MM.1S (cell line): ENCODE measurements around the gene EBF3.

ENCODE experiments used
- DNase-seq: peaks from one replicate; pipeline ENCODE4 v3.0.0-alpha.2; 2015
- H2AFZ ChIP-seq: fragments of 300-600 bp; sonication (generic); 2 replicates; pipeline ENCODE4 v1.6.0; 2016; ENCODE audit warnings: antibody characterized with exemption, low read length
- H3F3A ChIP-seq: fragments of 300-600 bp; sonication (generic); 2 replicates; pipeline ENCODE4 v1.6.1; 2016; ENCODE audit warnings: mild to moderate bottlenecking, antibody characterized with exemption, low read length, moderate library complexity, mixed read lengths; ENCODE audit not compliant: insufficient read depth
- H3K27ac ChIP-seq: fragments of 300-600 bp; sonication (generic); 2 replicates; pipeline ENCODE4 v1.5.1; 2016; ENCODE audit warnings: mild to moderate bottlenecking, low read length
- H3K27me3 ChIP-seq: fragments of 300-600 bp; sonication (generic); replicated peaks from 2 replicates; pipeline ENCODE4 v1.6.0; 2016; ENCODE audit warnings: low read length; ENCODE audit not compliant: insufficient read depth
- H3K36me3 ChIP-seq: fragments of 300-600 bp; sonication (generic); replicated peaks from 2 replicates; pipeline ENCODE4 v1.6.1; 2016; ENCODE audit warnings: mild to moderate bottlenecking, low read length, mixed read lengths; ENCODE audit not compliant: insufficient read depth
- H3K4me1 ChIP-seq: fragments of 300-600 bp; sonication (generic); 2 replicates; pipeline ENCODE4 v1.6.1; 2016; ENCODE audit warnings: low read length, mixed read lengths
- H3K4me2 ChIP-seq: fragments of 300-600 bp; sonication (generic); 2 replicates; pipeline ENCODE4 v1.6.0; 2016; ENCODE audit warnings: low read depth, low read length
- H3K4me3 ChIP-seq: fragments of 300-600 bp; sonication (generic); 2 replicates; pipeline ENCODE4 v1.5.1; 2016; ENCODE audit warnings: low read length, mixed read lengths
- H3K79me2 ChIP-seq: fragments of 300-600 bp; sonication (generic); 2 replicates; pipeline ENCODE4 v1.6.1; 2016; ENCODE audit warnings: mixed run types, low read length, mixed read lengths
- H3K9ac ChIP-seq: fragments of 300-600 bp; sonication (generic); 2 replicates; pipeline ENCODE4 v1.6.1; 2016; ENCODE audit warnings: low read length, mixed read lengths
- H3K9me2 ChIP-seq: fragments of 300-600 bp; sonication (generic); replicated peaks from 2 replicates; pipeline ENCODE4 v1.6.1; 2016; ENCODE audit warnings: mild to moderate bottlenecking, low read length, mixed read lengths; ENCODE audit not compliant: insufficient read depth
- H3K9me3 ChIP-seq: fragments of 300-600 bp; sonication (generic); replicated peaks from 2 replicates; pipeline ENCODE4 v1.6.1; 2016; ENCODE audit warnings: mild to moderate bottlenecking, low read length, mixed read lengths; ENCODE audit not compliant: insufficient read depth
- H4K20me1 ChIP-seq: fragments of 300-600 bp; sonication (generic); 2 replicates; pipeline ENCODE4 v1.6.1; 2016; ENCODE audit warnings: mild to moderate bottlenecking, low read length, moderate library complexity, mixed read lengths; ENCODE audit not compliant: insufficient read depth
- EZH2 ChIP-seq: fragments of 300-600 bp; sonication (generic); optimal IDR thresholded peaks from 2 replicates; pipeline ENCODE3; 2017; ENCODE audit warnings: low read depth, mild to moderate bottlenecking, antibody characterized with exemption, low read length, mixed read lengths
- EZH2phosphoT487 ChIP-seq: fragments of 300-600 bp; sonication (generic); IDR thresholded peaks from 2 replicates; pipeline ENCODE4 v1.6.1; 2018; ENCODE audit warnings: antibody characterized with exemption, low read length
- TF ChIP-seq, protein P1 (sequence below): fragments of 300-600 bp; sonication (generic); IDR thresholded peaks from 2 replicates; pipeline ENCODE4 v1.5.1; 2016; ENCODE audit warnings: antibody characterized with exemption, low read length, mixed read lengths

Gene EBF3

GRCh38 chr10:129964611-129965424 is 744 bp upstream of the EBF3 start:
- TF ChIP-seq, protein P1, sequence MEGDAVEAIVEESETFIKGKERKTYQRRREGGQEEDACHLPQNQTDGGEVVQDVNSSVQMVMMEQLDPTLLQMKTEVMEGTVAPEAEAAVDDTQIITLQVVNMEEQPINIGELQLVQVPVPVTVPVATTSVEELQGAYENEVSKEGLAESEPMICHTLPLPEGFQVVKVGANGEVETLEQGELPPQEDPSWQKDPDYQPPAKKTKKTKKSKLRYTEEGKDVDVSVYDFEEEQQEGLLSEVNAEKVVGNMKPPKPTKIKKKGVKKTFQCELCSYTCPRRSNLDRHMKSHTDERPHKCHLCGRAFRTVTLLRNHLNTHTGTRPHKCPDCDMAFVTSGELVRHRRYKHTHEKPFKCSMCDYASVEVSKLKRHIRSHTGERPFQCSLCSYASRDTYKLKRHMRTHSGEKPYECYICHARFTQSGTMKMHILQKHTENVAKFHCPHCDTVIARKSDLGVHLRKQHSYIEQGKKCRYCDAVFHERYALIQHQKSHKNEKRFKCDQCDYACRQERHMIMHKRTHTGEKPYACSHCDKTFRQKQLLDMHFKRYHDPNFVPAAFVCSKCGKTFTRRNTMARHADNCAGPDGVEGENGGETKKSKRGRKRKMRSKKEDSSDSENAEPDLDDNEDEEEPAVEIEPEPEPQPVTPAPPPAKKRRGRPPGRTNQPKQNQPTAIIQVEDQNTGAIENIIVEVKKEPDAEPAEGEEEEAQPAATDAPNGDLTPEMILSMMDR: no peak
- TF ChIP-seq EZH2phosphoT487 (no peak), EZH2 (no peak)
- no peaks in the 10 kb centered on the region for H3K9me2 ChIP-seq
- H3K36me3 ChIP-seq: no peaks in the 10 kb centered on the region
- no peak for DNase-seq
- no peak overlapping the region for H3K9ac ChIP-seq
- H3K4me1 ChIP-seq: no peaks in the 10 kb centered on the region
- H3K9me3 ChIP-seq: no peaks in the 10 kb centered on the region
- H3K27ac ChIP-seq: no peak overlapping the region
- H3K79me2 ChIP-seq: no peaks in the 10 kb centered on the region
- H3K4me3 ChIP-seq: no peak overlapping the region
- H3K27me3 ChIP-seq: no peaks in the 10 kb centered on the region
- H3K4me2 ChIP-seq: no peak overlapping the region
- no peaks in the 10 kb centered on the region for H3F3A ChIP-seq
- H4K20me1 ChIP-seq: no peaks in the 10 kb centered on the region
- no peak overlapping the region for H2AFZ ChIP-seq

GRCh38 chr10:129962872-129963640 is 1.0 kb downstream of the EBF3 start:
- H3K79me2 ChIP-seq: no peaks in the 10 kb centered on the region
- H3F3A ChIP-seq: no peaks in the 10 kb centered on the region
- no peak overlapping the region for H2AFZ ChIP-seq
- DNase-seq: no peak
- H3K27me3 ChIP-seq: no peaks in the 10 kb centered on the region
- no peak overlapping the region for H3K27ac ChIP-seq
- H3K9me3 ChIP-seq: no peaks in the 10 kb centered on the region
- H4K20me1 ChIP-seq: no peaks in the 10 kb centered on the region
- H3K9me2 ChIP-seq: no peaks in the 10 kb centered on the region
- TF ChIP-seq, protein P1: no peak
- TF ChIP-seq EZH2: no peak
- no peak for TF ChIP-seq EZH2phosphoT487
- H3K4me1 ChIP-seq: no peaks in the 10 kb centered on the region
- no peak overlapping the region for H3K4me2 ChIP-seq
- H3K9ac ChIP-seq: no peak overlapping the region
- no peaks in the 10 kb centered on the region for H3K36me3 ChIP-seq
- no peak overlapping the region for H3K4me3 ChIP-seq

- Histone ChIP-seq H3K4me2 (no peak overlapping the region), H3K36me3 (no peaks in the 10 kb centered on the region), H3K9ac (no peak overlapping the region), H4K20me1 (no peaks in the 10 kb centered on the region), H3F3A (no peaks in the 10 kb centered on the region), H3K27me3 (no peaks in the 10 kb centered on the region), H3K9me3 (no peaks in the 10 kb centered on the region), H3K79me2 (no peaks in the 10 kb centered on the region), H3K4me1 (no peaks in the 10 kb centered on the region), H3K27ac (no peak overlapping the region), H3K4me3 (no peak overlapping the region), H3K9me2 (no peaks in the 10 kb centered on the region), H2AFZ (no peak overlapping the region)
- TF ChIP-seq, protein P1: no peak
- no peak for TF ChIP-seq EZH2phosphoT487
- TF ChIP-seq EZH2: no peak
- DNase-seq: no peak
Measured at GRCh38 chr10:129962031-129962871, 1.8 kb downstream of the EBF3 start.
